ENCODE results near the gene PLK4.

PLK4 gene

GRCh38 chr4:127870281-127870680 is 10.4 kb upstream of the PLK4 start:
- TF ChIP-seq CTCF (IDR thresholded peaks at IDR 0.05; ENCODE audit: low read length, missing control alignments): no peak
- DNase-seq (ENCODE audit: low read depth): no peak
- H3K4me3 ChIP-seq (replicated peaks; ENCODE audit: low read depth, low read length): no peak overlapping the region

GRCh38 chr4:127870688-127871087 is 10.0 kb upstream of the PLK4 start:
- H3K4me3 ChIP-seq (replicated peaks; ENCODE audit: low read depth, low read length): no peak overlapping the region
- no peak for TF ChIP-seq CTCF (IDR thresholded peaks at IDR 0.05; ENCODE audit: low read length, missing control alignments)
- peak; percentile 84 for DNase-seq (ENCODE audit: low read depth)

- DNase-seq (ENCODE audit: low read depth): no peak
- no peak overlapping the region for H3K4me3 ChIP-seq (replicated peaks; ENCODE audit: low read depth, low read length)
- TF ChIP-seq CTCF (IDR thresholded peaks at IDR 0.05; ENCODE audit: low read length, missing control alignments): no peak
Observed at GRCh38 chr4:127875791-127876190, 4.9 kb upstream of the PLK4 start.

GRCh38 chr4:127881563-127881864 is 821 bp downstream of the PLK4 start:
- no peak for TF ChIP-seq CTCF (IDR thresholded peaks at IDR 0.05; ENCODE audit: low read length, missing control alignments)
- H3K4me3 ChIP-seq (replicated peaks; ENCODE audit: low read depth, low read length): peak overlapping the region; percentile 91
- no peak for DNase-seq (ENCODE audit: low read depth)

GRCh38 chr4:127888559-127888958 is 7.9 kb downstream of the PLK4 start:
- TF ChIP-seq CTCF (IDR thresholded peaks at IDR 0.05; ENCODE audit: low read length, missing control alignments): no peak
- H3K4me3 ChIP-seq (replicated peaks; ENCODE audit: low read depth, low read length): no peak overlapping the region
- DNase-seq (ENCODE audit: low read depth): no peak

- H3K4me3 ChIP-seq (replicated peaks; ENCODE audit: low read depth, low read length): no peak overlapping the region
- DNase-seq (ENCODE audit: low read depth): peak; percentile 7
- TF ChIP-seq CTCF (IDR thresholded peaks at IDR 0.05; ENCODE audit: low read length, missing control alignments): no peak
Observed at GRCh38 chr4:127889903-127890302, 9.2 kb downstream of the PLK4 start.

GRCh38 chr4:127896069-127896468 is 15.4 kb downstream of the PLK4 start:
- no peak for TF ChIP-seq CTCF (IDR thresholded peaks at IDR 0.05; ENCODE audit: low read length, missing control alignments)
- no peak overlapping the region for H3K4me3 ChIP-seq (replicated peaks; ENCODE audit: low read depth, low read length)
- no peak for DNase-seq (ENCODE audit: low read depth)
